Measurements from ENCODE around the gene LNP1. TPM values are rescaled to one million over a fixed set of nuclear protein-coding genes. Genes with fewer than 3 reads are reported as not detected.

The LNP1 gene
- total and polyA plus RNA-seq, 8 donors, result 1.1 to 2.4 (median 1.5) TPM

GRCh38 chr3:100358413-100358812 lies 42.9 kb upstream of the LNP1 start:
- FAIRE-seq, result no peak

GRCh38 chr3:100359035-100359434 lies 42.3 kb upstream of the LNP1 start:
- H3K4me3 ChIP-seq, result no peak overlapping the region
- H3K27ac ChIP-seq, result no peak overlapping the region
- 92% methylated on average over 3 of the region's 3 CpGs for WGBS, 2 donors
- peaks cover 0 to 14% (median 0%) of the 10 kb centered on the region in 3 donors for H3K36me3 ChIP-seq
- H3K27me3 ChIP-seq, result no peaks in the 10 kb centered on the region
- DNase-seq, result no peak
- ATAC-seq, result no peak
- no peaks in the 10 kb centered on the region for H3K4me1 ChIP-seq
- intact Hi-C loops (cut with DNase I), result no loop called here
- H3K9me3 ChIP-seq, result no peaks in the 10 kb centered on the region
- no peak for FAIRE-seq
- no peak for TF ChIP-seq CTCF (IDR thresholded peaks at IDR 0.05)

More at GRCh38 chr3:100358413-100358812, 42.9 kb upstream of the LNP1 start:
- DNase-seq, result no peak
- Histone ChIP-seq H3K27ac (no peak overlapping the region), H3K9me3 (no peaks in the 10 kb centered on the region), H3K27me3 (no peaks in the 10 kb centered on the region), H3K4me3 (no peak overlapping the region), H3K4me1 (no peaks in the 10 kb centered on the region), H3K36me3 (peaks cover 0 to 14% (median 0%) of the 10 kb centered on the region in 3 donors)
- ATAC-seq, result no peak
- intact Hi-C loops (cut with DNase I), result no loop called here
- WGBS, 2 donors, result 85 to 87% methylated on average over 2 of the region's 2 CpGs
- TF ChIP-seq CTCF (IDR thresholded peaks at IDR 0.05), result no peak

GRCh38 chr3:100360757-100361496 lies 40.4 kb upstream of the LNP1 start:
- no peaks in the 10 kb centered on the region for H3K27me3 ChIP-seq
- H3K27ac ChIP-seq, result no peak overlapping the region
- intact Hi-C loops (cut with DNase I), result no loop called here
- H3K36me3 ChIP-seq, result peaks cover 0 to 9% (median 5%) of the 10 kb centered on the region in 3 donors
- TF ChIP-seq CTCF (IDR thresholded peaks at IDR 0.05), result no peak
- WGBS, 2 donors, result 93 to 94% methylated on average over 4 of the region's 4 CpGs
- DNase-seq (no peak), ATAC-seq (no peak), FAIRE-seq (no peak)
- no peak overlapping the region for H3K4me3 ChIP-seq
- no peaks in the 10 kb centered on the region for H3K4me1 ChIP-seq
- H3K9me3 ChIP-seq, result no peaks in the 10 kb centered on the region

GRCh38 chr3:100361897-100362296 lies 39.4 kb upstream of the LNP1 start:
- no peaks in the 10 kb centered on the region for H3K4me1 ChIP-seq
- DNase-seq, result no peak
- TF ChIP-seq CTCF (IDR thresholded peaks at IDR 0.05), result no peak
- 71 to 77% methylated on average over 1 of the region's 1 CpG for WGBS, 2 donors
- intact Hi-C loops (cut with DNase I), result no loop called here
- no peak for FAIRE-seq
- no peak overlapping the region for H3K27ac ChIP-seq
- no peak overlapping the region for H3K4me3 ChIP-seq
- no peak for ATAC-seq
- no peaks in the 10 kb centered on the region for H3K27me3 ChIP-seq
- no peaks in the 10 kb centered on the region for H3K9me3 ChIP-seq
- peaks cover 0 to 11% (median 5%) of the 10 kb centered on the region in 3 donors for H3K36me3 ChIP-seq

- no peak for FAIRE-seq
- no peaks in the 10 kb centered on the region for H3K9me3 ChIP-seq
- no peak for TF ChIP-seq CTCF (IDR thresholded peaks at IDR 0.05)
- H3K27ac ChIP-seq, result no peak overlapping the region
- H3K4me1 ChIP-seq, result no peaks in the 10 kb centered on the region
- no peak for ATAC-seq
- no peak overlapping the region for H3K4me3 ChIP-seq
- no peak for DNase-seq
- peaks cover 0 to 19% (median 5%) of the 10 kb centered on the region in 3 donors for H3K36me3 ChIP-seq
- intact Hi-C loops (cut with DNase I), result no loop called here
- 94 to 96% methylated on average over 3 of the region's 3 CpGs for WGBS, 2 donors
- H3K27me3 ChIP-seq, result no peaks in the 10 kb centered on the region
Measured at GRCh38 chr3:100364421-100364820, 36.9 kb upstream of the LNP1 start.

Measured in pancreas (tissue), 10 donors.